Measurements from ENCODE around the gene LYST. TPM values are rescaled to one million over a fixed set of nuclear protein-coding genes. Genes with fewer than 3 reads are reported as not detected.
A peak's percentile ranks its signal among the peaks of the same experiment; 100 is the strongest.

The LYST gene
- total and polyA plus RNA-seq, 7 donors: 2.4 to 8.6 (median 5.6) TPM

- H3K4me1 ChIP-seq: no peaks in the 10 kb centered on the region
- H3K36me3 ChIP-seq (ENCODE audit: insufficient read depth in 1 of 2, low read depth in 1 of 2): peaks cover 0 to 39% of the 10 kb centered on the region in 2 donors
- no peak overlapping the region for H3K27ac ChIP-seq
- no peaks in the 10 kb centered on the region for H3K27me3 ChIP-seq (ENCODE audit: insufficient read depth in 3 of 3, low read length in 2 of 3)
- 68 to 74% (median 74%) methylated on average over 5 of the region's 5 CpGs for WGBS, 3 donors
- no peaks in the 10 kb centered on the region for H3K9me3 ChIP-seq
- intact Hi-C loops (cut with DNase I): no loop called here
- no peak for TF ChIP-seq CTCF (IDR thresholded peaks at IDR 0.05)
- DNase-seq (no peak), ATAC-seq (peak in 2 of 4 donors; percentile 35 to 37)
- H3K4me3 ChIP-seq: no peak overlapping the region
Observed at GRCh38 chr1:235831148-235831547, 35.6 kb downstream of the LYST start.

GRCh38 chr1:235826102-235826854 lies 40.4 kb downstream of the LYST start:
- intact Hi-C loops (cut with DNase I): no loop called here
- Histone ChIP-seq H3K9me3 (no peaks in the 10 kb centered on the region), H3K4me1 (peaks cover 6% of the 10 kb centered on the region), H3K4me3 (no peak overlapping the region), H3K27me3 (ENCODE audit: insufficient read depth in 3 of 3, low read length in 2 of 3) (no peaks in the 10 kb centered on the region), H3K27ac (no peak overlapping the region), H3K36me3 (ENCODE audit: insufficient read depth in 1 of 2, low read depth in 1 of 2) (peaks cover 0 to 35% of the 10 kb centered on the region in 2 donors)
- 93 to 99% (median 98%) methylated on average over 2 of the region's 2 CpGs for WGBS, 3 donors
- no peak for DNase-seq
- no peak for ATAC-seq
- TF ChIP-seq CTCF (IDR thresholded peaks at IDR 0.05): no peak

GRCh38 chr1:235825229-235825628 lies 41.5 kb downstream of the LYST start:
- Histone ChIP-seq H3K9me3 (no peaks in the 10 kb centered on the region), H3K27me3 (ENCODE audit: insufficient read depth in 3 of 3, low read length in 2 of 3) (no peaks in the 10 kb centered on the region), H3K36me3 (ENCODE audit: insufficient read depth in 1 of 2, low read depth in 1 of 2) (peaks cover 0 to 35% of the 10 kb centered on the region in 2 donors), H3K27ac (no peak overlapping the region), H3K4me1 (peaks cover 6% of the 10 kb centered on the region), H3K4me3 (no peak overlapping the region)
- 95 to 100% (median 98%) methylated on average over 1 of the region's 1 CpG for WGBS, 3 donors
- ATAC-seq: no peak
- TF ChIP-seq CTCF (IDR thresholded peaks at IDR 0.05): no peak
- intact Hi-C loops (cut with DNase I): no loop called here
- no peak for DNase-seq

GRCh38 chr1:235823684-235824083 lies 43.0 kb downstream of the LYST start:
- intact Hi-C loops (cut with DNase I): no loop called here
- Histone ChIP-seq H3K27ac (no peak overlapping the region), H3K36me3 (ENCODE audit: insufficient read depth in 1 of 2, low read depth in 1 of 2) (peaks cover 0 to 22% of the 10 kb centered on the region in 2 donors), H3K4me3 (no peak overlapping the region), H3K9me3 (no peaks in the 10 kb centered on the region), H3K27me3 (ENCODE audit: insufficient read depth in 3 of 3, low read length in 2 of 3) (no peaks in the 10 kb centered on the region), H3K4me1 (peaks cover 6% of the 10 kb centered on the region)
- ATAC-seq (no peak), DNase-seq (no peak)
- TF ChIP-seq CTCF (IDR thresholded peaks at IDR 0.05): no peak
- 93 to 96% (median 93%) methylated on average over 5 of the region's 5 CpGs for WGBS, 3 donors

GRCh38 chr1:235822685-235823084 lies 44.0 kb downstream of the LYST start:
- TF ChIP-seq CTCF (IDR thresholded peaks at IDR 0.05): no peak
- ATAC-seq (peak in 1 of 4 donors; percentile 30), DNase-seq (no peak)
- no peak overlapping the region for H3K4me3 ChIP-seq
- H3K9me3 ChIP-seq: no peaks in the 10 kb centered on the region
- H3K27ac ChIP-seq: no peak overlapping the region
- H3K36me3 ChIP-seq (ENCODE audit: insufficient read depth in 1 of 2, low read depth in 1 of 2): peaks cover 0 to 12% of the 10 kb centered on the region in 2 donors
- intact Hi-C loops (cut with DNase I): no loop called here
- H3K4me1 ChIP-seq: peaks cover 6% of the 10 kb centered on the region
- no peaks in the 10 kb centered on the region for H3K27me3 ChIP-seq (ENCODE audit: insufficient read depth in 3 of 3, low read length in 2 of 3)
